Osteocyte (in vitro differentiated cells): ENCODE data around the gene SAP130. TPM values are rescaled to one million over a fixed set of nuclear protein-coding genes. Genes with fewer than 3 reads are reported as not detected.
"Not testable (repeated sequence)": the region's sequence is repeated elsewhere in the genome, so short reads cannot be mapped to it uniquely, and the experiment has no call there.

Experiments
- DNase-seq: peaks from one replicate; pipeline ENCODE4 v3.0.0; 2021; ENCODE audit warnings: mixed read lengths; ENCODE audit not compliant: unreplicated experiment; ENCODE audit errors: extremely low spot score
- H3K27ac Mint-ChIP-seq: one replicate; pipeline ENCODE4 v1.8.0; 2021; ENCODE audit warnings: mild to moderate bottlenecking, mixed read lengths; ENCODE audit not compliant: unreplicated experiment
- H3K27me3 Mint-ChIP-seq: one replicate; pipeline ENCODE4 v1.8.0; 2021; ENCODE audit warnings: mixed read lengths; ENCODE audit not compliant: unreplicated experiment
- H3K36me3 Mint-ChIP-seq: one replicate; pipeline ENCODE4 v1.8.0; 2021; ENCODE audit warnings: mixed read lengths; ENCODE audit not compliant: unreplicated experiment
- H3K4me1 Mint-ChIP-seq: one replicate; pipeline ENCODE4 v1.8.0; 2021; ENCODE audit warnings: mixed read lengths; ENCODE audit not compliant: unreplicated experiment
- H3K4me3 Mint-ChIP-seq: one replicate; pipeline ENCODE4 v1.8.0; 2021; ENCODE audit warnings: mild to moderate bottlenecking, moderate library complexity, mixed read lengths; ENCODE audit not compliant: unreplicated experiment
- H3K9me3 Mint-ChIP-seq: one replicate; pipeline ENCODE4 v1.8.0; 2021; ENCODE audit warnings: mixed read lengths; ENCODE audit not compliant: unreplicated experiment
- total RNA-seq: library from RNA; stranded (reverse); gene quantifications from 2 replicates; pipeline ENCODE4 v1.2.1, GENCODE V29; 2021
- TF ChIP-seq, protein P1 (sequence below): fragments of 200-600 bp; sonication (generic); IDR thresholded peaks from 2 replicates; pipeline ENCODE4 v1.5.0; 2021; ENCODE audit warnings: antibody characterized with exemption, mild to moderate bottlenecking, moderate library complexity

Gene SAP130
- total RNA-seq, 1 donor from 2014 or later: 24.9 TPM

DNA sequence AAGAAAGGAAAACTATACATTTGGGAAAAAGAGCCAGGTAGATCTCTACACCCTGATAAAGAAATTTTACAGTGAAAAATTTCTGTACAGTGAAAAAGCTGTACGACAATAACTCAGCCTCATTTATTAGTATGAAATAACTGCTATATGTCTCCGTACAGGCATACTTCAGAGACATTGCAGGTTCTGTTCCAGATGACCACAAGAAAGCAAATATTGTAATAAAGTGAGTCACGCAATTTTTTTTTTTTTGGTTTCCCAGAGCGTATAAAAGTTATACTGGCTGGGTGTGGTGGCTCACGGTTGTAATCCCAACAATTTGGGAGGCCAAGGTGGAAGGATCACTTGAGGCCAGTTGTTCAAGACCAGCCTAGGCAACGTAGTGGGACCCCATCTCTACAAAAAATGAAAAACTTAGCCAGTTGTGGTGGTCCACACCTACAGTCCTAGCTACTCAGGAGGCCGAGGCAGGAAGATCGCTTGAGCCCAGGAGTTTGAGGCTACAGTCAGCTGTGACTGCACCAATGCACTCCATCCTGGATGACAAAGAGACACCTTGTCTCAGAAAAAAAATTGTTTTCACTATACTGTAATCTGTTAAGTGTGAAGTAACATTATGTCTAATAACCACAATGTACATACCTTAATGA lies 113.9 kb downstream of the SAP130 start:
- no peaks in the 10 kb centered on the region for H3K4me1 Mint-ChIP-seq
- no peak overlapping the region for H3K27ac Mint-ChIP-seq
- no peaks in the 10 kb centered on the region for H3K27me3 Mint-ChIP-seq
- no peaks in the 10 kb centered on the region for H3K36me3 Mint-ChIP-seq
- TF ChIP-seq, protein P1, sequence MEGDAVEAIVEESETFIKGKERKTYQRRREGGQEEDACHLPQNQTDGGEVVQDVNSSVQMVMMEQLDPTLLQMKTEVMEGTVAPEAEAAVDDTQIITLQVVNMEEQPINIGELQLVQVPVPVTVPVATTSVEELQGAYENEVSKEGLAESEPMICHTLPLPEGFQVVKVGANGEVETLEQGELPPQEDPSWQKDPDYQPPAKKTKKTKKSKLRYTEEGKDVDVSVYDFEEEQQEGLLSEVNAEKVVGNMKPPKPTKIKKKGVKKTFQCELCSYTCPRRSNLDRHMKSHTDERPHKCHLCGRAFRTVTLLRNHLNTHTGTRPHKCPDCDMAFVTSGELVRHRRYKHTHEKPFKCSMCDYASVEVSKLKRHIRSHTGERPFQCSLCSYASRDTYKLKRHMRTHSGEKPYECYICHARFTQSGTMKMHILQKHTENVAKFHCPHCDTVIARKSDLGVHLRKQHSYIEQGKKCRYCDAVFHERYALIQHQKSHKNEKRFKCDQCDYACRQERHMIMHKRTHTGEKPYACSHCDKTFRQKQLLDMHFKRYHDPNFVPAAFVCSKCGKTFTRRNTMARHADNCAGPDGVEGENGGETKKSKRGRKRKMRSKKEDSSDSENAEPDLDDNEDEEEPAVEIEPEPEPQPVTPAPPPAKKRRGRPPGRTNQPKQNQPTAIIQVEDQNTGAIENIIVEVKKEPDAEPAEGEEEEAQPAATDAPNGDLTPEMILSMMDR: no peak
- no peaks in the 10 kb centered on the region for H3K9me3 Mint-ChIP-seq
- no peak overlapping the region for H3K4me3 Mint-ChIP-seq
- DNase-seq: no peak

DNA sequence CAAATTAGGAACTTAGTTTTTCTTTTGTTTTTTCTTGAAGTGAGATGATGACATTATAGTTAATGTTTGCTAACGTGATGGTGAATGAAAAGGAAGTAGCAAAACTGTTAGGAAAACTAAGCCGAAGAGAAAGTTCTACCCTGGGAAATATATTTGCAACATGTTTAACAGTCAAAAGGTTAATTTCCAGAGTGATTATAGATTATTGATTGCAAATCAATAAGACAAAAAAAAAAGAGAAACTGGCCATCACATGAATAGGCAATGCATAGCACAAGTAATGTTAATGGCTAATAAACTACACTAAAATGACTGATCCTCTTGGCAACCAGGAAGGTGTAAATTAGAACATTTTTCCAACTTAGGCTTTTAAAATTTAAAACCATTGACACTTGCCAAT lies 116.1 kb downstream of the SAP130 start:
- H3K9me3 Mint-ChIP-seq: no peaks in the 10 kb centered on the region
- no peak for DNase-seq
- H3K4me3 Mint-ChIP-seq: no peak overlapping the region
- no peaks in the 10 kb centered on the region for H3K36me3 Mint-ChIP-seq
- H3K4me1 Mint-ChIP-seq: no peaks in the 10 kb centered on the region
- TF ChIP-seq, protein P1: no peak
- H3K27me3 Mint-ChIP-seq: peaks cover 3% of the 10 kb centered on the region
- H3K27ac Mint-ChIP-seq: no peak overlapping the region

DNA sequence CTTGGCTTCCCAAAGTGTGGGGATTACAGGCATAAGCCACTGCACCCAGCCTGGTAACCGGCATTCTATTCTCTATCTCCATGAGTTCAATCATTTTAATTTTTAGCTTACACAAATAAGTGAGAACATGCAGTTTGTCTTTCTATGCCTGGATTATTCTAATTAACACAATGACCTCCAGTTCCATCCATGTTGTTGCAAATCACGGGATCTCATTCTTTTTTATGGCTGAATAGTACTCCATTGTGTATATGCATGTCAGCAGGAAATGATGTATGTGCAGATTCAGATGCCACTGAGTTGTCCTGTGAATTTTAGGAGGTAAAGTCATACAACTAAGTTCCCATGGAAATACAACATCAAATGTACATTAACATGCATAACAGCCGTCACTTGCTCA lies 117.4 kb downstream of the SAP130 start:
- no peak for DNase-seq
- H3K27me3 Mint-ChIP-seq: peaks cover 11% of the 10 kb centered on the region
- H3K36me3 Mint-ChIP-seq: no peaks in the 10 kb centered on the region
- H3K9me3 Mint-ChIP-seq: no peaks in the 10 kb centered on the region
- TF ChIP-seq, protein P1: no peak
- no peak overlapping the region for H3K27ac Mint-ChIP-seq
- H3K4me3 Mint-ChIP-seq: no peak overlapping the region
- H3K4me1 Mint-ChIP-seq: no peaks in the 10 kb centered on the region

DNA sequence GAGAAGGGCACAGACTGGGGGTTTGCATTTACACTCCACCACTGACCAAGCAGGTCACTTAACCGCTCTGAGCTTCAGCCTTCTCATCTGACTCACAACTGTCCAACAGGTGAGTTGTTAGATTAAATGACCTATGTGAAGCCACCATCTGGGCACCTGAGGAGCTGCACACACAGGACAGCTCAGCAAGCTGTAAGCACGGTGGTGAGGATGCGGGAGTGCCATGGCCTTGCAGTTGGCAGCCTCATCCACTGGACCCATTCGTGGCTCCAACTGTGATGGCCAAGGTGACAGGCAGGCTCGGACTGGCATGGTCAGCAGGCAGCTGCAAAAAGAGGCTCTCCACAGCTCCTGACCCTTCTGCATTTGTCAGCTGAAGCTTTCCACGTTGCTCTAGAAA lies 118.8 kb downstream of the SAP130 start:
- TF ChIP-seq, protein P1: no peak
- no peaks in the 10 kb centered on the region for H3K36me3 Mint-ChIP-seq
- H3K4me1 Mint-ChIP-seq: no peaks in the 10 kb centered on the region
- H3K27ac Mint-ChIP-seq: no peak overlapping the region
- no peaks in the 10 kb centered on the region for H3K9me3 Mint-ChIP-seq
- DNase-seq: no peak
- H3K4me3 Mint-ChIP-seq: no peak overlapping the region
- H3K27me3 Mint-ChIP-seq: peaks cover 11% of the 10 kb centered on the region

DNA sequence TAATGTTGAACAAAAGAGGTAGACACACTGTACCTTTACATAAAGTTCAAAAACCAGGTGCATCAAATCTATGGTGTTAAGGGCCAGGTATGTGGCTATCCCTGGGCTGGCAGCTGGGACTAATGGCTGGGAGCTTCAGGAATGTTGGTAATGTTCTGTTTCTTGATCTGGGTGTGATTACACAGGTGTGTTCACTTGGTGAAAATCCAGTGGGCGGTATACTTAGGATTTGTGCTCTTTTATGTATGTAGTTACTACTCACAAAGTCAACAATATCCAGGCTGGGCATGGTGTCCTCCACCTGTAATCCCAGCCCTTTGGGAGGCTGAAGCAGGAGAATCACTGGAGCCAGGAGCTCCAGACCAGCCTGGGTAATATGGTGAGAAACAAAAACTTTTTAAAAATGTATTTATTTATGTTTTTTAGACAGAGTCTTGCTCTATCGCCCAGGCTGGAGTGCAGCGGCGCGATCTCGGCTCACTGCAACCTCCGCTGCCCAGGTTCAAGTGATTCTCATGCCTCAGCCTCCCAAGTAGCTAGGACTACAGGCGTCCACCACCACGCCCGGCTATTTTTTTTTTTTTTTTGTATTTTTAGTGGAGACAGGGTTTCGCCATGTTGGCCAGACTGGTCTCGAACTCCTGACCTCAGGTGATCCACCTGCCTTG lies 120.0 kb downstream of the SAP130 start:
- H3K36me3 Mint-ChIP-seq, H3K4me1 Mint-ChIP-seq, H3K9me3 Mint-ChIP-seq, H3K27ac Mint-ChIP-seq, H3K4me3 Mint-ChIP-seq, DNase-seq: not testable (repeated sequence)
- peaks cover 11% of the 10 kb centered on the region for H3K27me3 Mint-ChIP-seq
